Cardiac fibroblast (primary cell): ENCODE results near the gene ATP10B.

Experiments
- DNase-seq, 2 donors: peaks; one replicate each; pipeline versions ENCODE4 v3.0.0 to v3.0.0-alpha.2; 2010; ENCODE audit warnings: low read depth in 2 of 2
- H3K4me3 ChIP-seq, 2 donors: replicated peaks in 1 of 2; 1 replicate in 1 of 2; 2 replicates in 1 of 2; pipeline ENCODE4 v1.5.1; 2011; ENCODE audit warnings: low read depth in 2 of 2, low read length in 2 of 2, mild to moderate bottlenecking in 2 of 2, moderate library complexity in 1 of 2
- TF ChIP-seq, protein P1 (sequence below): IDR thresholded peaks from one replicate; pipeline ENCODE4 v1.5.1; 2011; ENCODE audit warnings: low read depth, mild to moderate bottlenecking, low read length, inconsistent platforms

ATP10B gene

DNA sequence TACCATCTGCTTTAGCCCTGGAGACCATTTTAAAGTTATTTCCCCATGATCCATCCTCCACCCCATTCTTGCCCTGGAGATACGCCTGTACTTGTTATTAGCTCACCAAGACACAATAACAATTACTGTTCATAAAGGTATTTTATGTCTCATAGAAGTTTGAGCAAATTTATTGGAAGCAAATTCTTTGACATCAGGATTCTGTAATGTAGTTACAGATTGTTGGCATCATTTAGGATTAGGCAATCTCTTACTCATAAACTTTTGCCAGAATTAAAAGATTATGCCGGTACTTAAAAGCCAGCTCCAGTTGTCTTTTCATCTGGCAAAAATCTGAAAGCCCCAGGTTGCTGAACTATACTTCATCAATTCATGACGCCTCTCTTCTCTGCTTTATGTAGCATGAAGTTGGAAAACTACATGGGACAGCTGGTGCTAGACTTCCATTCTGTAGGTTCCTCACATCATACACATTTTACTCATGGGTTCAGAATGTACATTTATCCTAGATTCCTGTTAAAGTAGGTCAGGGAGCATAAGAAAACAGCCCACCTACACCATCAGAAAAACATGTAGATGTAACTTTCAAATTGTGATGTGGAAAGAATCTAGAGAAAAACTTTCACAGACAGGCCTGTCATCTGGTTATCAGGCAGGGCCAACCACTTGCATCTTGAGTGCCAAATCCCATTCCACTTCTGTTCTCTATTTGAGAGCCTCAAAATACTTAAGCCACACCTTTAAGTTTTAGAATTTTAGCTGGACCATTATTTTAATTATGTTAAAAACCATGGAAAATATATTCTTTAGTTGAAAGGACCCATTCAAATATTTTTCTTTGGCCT, 14.0 kb downstream of the ATP10B start:
- DNase-seq = peak in 1 of 2 donors; percentile 21
- no peak overlapping the region for H3K4me3 ChIP-seq
- TF ChIP-seq, protein P1, sequence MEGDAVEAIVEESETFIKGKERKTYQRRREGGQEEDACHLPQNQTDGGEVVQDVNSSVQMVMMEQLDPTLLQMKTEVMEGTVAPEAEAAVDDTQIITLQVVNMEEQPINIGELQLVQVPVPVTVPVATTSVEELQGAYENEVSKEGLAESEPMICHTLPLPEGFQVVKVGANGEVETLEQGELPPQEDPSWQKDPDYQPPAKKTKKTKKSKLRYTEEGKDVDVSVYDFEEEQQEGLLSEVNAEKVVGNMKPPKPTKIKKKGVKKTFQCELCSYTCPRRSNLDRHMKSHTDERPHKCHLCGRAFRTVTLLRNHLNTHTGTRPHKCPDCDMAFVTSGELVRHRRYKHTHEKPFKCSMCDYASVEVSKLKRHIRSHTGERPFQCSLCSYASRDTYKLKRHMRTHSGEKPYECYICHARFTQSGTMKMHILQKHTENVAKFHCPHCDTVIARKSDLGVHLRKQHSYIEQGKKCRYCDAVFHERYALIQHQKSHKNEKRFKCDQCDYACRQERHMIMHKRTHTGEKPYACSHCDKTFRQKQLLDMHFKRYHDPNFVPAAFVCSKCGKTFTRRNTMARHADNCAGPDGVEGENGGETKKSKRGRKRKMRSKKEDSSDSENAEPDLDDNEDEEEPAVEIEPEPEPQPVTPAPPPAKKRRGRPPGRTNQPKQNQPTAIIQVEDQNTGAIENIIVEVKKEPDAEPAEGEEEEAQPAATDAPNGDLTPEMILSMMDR = no peak

DNA sequence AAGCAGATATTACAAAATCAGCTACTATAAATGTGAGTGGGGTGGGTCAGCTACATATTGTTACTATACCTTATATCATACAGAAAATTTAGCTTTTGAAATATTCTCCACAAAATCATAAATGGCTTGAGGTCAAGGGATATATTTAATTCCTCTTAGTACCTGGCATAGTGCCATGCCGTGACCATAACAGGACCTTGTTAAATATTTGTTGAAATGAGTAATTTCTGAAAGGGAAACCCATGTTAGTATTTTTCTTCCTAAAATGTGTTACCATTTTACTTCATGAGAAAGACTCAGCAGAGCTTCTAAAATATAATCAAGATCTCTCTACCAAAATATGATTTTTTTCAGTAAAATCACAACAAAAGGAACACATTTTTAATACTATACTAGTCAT, 14.8 kb downstream of the ATP10B start:
- no peak for DNase-seq
- TF ChIP-seq, protein P1 = no peak
- H3K4me3 ChIP-seq = no peak overlapping the region

DNA sequence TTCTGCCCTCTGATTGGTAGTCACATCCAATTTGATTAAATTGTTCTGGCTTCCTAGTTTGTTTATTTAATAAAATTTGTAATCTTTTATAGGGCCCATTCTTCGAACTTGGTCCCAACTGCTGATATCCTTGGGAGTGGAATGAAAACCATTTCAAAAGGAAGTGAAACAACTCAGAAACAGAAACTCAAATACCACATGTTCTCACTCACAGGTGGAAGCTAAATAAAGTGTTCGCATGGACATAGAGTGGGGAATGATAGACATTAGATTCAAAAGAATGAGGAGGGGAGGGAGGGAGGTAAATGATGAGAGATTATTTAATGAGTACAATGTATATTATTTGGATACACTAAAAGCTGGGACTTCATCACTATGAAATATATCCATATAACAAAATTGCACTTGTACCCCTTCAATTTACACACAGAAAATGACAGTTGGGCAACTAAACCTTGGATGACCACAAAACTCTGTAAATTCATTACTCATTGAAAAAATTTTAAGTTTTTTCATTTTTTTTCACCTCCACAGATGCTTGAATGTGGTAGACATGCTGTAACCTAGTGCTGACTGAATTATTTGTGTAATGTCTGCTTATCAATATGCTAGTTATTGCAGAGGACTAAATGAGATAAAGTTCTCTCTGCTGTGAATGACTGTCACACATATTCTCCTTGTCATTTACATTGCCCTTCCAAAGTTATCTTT, 16.0 kb downstream of the ATP10B start:
- no peak for DNase-seq
- no peak overlapping the region for H3K4me3 ChIP-seq
- TF ChIP-seq, protein P1 = no peak

DNA sequence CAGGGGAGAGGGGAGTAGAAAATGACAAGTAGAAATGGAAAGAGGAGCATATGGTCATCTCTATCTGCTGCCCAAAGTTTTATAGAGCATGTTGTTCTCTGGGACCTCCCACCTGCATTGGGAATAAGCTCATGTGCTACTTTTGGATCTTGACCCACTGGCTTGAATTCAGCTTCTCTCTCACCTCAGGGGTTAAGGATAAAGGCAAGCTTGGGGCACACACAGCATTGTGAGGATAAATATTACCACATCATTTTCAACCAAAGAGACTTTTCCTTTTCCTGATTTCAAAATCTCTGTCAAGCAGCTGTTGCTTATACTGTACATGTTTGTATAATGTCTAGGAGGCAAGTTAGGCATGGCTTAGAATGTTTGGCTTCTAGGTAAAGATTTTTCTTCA, 16.6 kb downstream of the ATP10B start:
- no peak for DNase-seq
- TF ChIP-seq, protein P1 = no peak
- no peak overlapping the region for H3K4me3 ChIP-seq

DNA sequence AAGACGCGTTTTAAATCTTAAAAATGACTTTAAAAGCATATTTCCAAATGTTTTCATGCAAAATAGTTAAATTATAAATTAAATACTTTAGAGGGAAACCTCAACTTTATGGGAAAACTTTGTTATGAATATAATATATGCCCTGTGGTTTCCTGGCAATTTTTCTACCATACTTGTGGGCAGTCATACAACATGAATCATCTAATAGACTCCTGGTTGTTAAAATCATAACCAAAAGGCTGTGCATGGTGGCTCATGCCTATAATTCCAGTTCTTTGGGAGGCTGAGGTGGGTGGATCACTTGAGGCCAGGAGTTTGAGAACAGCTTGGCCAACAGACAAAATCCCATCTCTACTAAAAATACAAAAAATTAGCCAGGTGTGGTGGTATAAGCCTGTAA, 18.2 kb downstream of the ATP10B start:
- no peak for DNase-seq
- TF ChIP-seq, protein P1 = no peak
- H3K4me3 ChIP-seq = no peak overlapping the region

DNA sequence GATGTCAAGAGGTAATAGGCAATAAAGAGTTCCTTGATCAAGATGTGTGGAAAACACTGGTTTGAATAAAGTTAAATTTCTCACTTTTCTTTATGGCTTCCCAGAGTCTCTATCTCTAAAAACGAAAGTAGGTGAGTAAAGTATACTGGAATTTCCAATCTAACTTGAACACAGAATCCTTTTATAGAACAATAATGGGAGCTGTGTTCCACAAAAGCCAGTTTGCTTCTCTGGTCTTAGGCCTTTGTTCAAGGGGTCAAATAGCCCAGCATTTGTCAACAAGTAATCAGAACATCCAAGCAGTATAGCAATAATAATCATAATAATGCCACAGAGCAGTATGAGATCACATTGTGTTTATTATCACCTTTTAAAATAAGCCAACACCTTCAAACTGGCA, 20.2 kb downstream of the ATP10B start:
- TF ChIP-seq, protein P1 = no peak
- no peak for DNase-seq
- no peak overlapping the region for H3K4me3 ChIP-seq
